IMR-90 (cell line): ENCODE results near the gene DHX34. TPM values are rescaled to one million over a fixed set of nuclear protein-coding genes. Genes with fewer than 3 reads are reported as not detected.

Experiments used
- ATAC-seq: fragments of 200-7000 bp; cut with Tn5 transposase; 2 replicates; pipeline ENCODE4 v1.9.1; 2020; ENCODE audit warnings: low read depth, mild to moderate bottlenecking, moderate library complexity
- BruUV-seq: library from RNA; stranded (reverse); fragments of 400-500 nt; replicated peaks from 2 replicates; lab custom pipeline; 2021; lab: Mats Ljungman, UMichigan
- CTCF ChIA-PET: fragments of 300-600 bp; formaldehyde crosslinking; extraction: SDS; loops from one replicate; lab custom pipeline; 2021; ENCODE audit warnings: antibody characterized with exemption; lab: Yijun Ruan, JAX
- POLR2A ChIA-PET: fragments of 300-600 bp; sonication (Branson Sonifier 250); formaldehyde crosslinking; loops from one replicate; lab custom pipeline; 2022; ENCODE audit warnings: antibody characterized with exemption; ENCODE audit not compliant: unreplicated experiment; lab: Charles Lee
- DNase-seq: peaks from one replicate; pipeline ENCODE4 v3.0.0; 2013
- H2AFZ ChIP-seq: replicated peaks from 2 replicates; pipeline ENCODE3; 2013; ENCODE audit warnings: low read length, mild to moderate bottlenecking; ENCODE audit not compliant: poor library complexity
- H2AK5ac ChIP-seq: 2 replicates; pipeline ENCODE4 v1.6.1; 2013; ENCODE audit warnings: low read depth, low read length, inconsistent platforms
- H2AK9ac ChIP-seq: replicated peaks from 2 replicates; pipeline ENCODE3; 2013; ENCODE audit warnings: mild to moderate bottlenecking, low read depth, low read length, moderate library complexity; ENCODE audit not compliant: poor library complexity
- H2BK120ac ChIP-seq: 2 replicates; pipeline ENCODE4 v1.6.1; 2013; ENCODE audit warnings: low read depth, low read length, inconsistent platforms
- H2BK15ac ChIP-seq: 3 replicates; pipeline ENCODE4 v1.6.1; 2013; ENCODE audit warnings: low read depth, low read length, inconsistent platforms
- H2BK20ac ChIP-seq: 2 replicates; pipeline ENCODE4 v1.6.1; 2013; ENCODE audit warnings: low read depth, mild to moderate bottlenecking, inconsistent platforms, low read length, moderate library complexity
- H2BK5ac ChIP-seq: 2 replicates; pipeline ENCODE4 v1.6.1; 2013; ENCODE audit warnings: mild to moderate bottlenecking, low read depth, low read length, inconsistent platforms; ENCODE audit not compliant: poor library complexity, severe bottlenecking
- H3K14ac ChIP-seq: replicated peaks from 2 replicates; pipeline ENCODE4 v1.6.1; 2013; ENCODE audit warnings: low read depth, low read length, inconsistent platforms
- H3K18ac ChIP-seq: 2 replicates; pipeline ENCODE4 v1.6.1; 2013; ENCODE audit warnings: low read depth, low read length, control low read depth
- H3K23ac ChIP-seq: 2 replicates; pipeline ENCODE4 v1.6.1; 2013; ENCODE audit warnings: low read depth, low read length, inconsistent platforms
- H3K27ac ChIP-seq: 2 replicates; pipeline ENCODE4 v1.5.1; 2013; ENCODE audit warnings: mild to moderate bottlenecking, control low read depth, low read length; ENCODE audit not compliant: insufficient read depth
- H3K27me3 ChIP-seq: 2 replicates; pipeline ENCODE4 v1.6.1; 2013; ENCODE audit warnings: low read length; ENCODE audit not compliant: control insufficient read depth, insufficient read depth
- H3K36me3 ChIP-seq: 2 replicates; pipeline ENCODE4 v1.6.1; 2013; ENCODE audit warnings: low read length, mixed read lengths; ENCODE audit not compliant: control insufficient read depth, insufficient read depth
- H3K4ac ChIP-seq: 2 replicates; pipeline ENCODE4 v1.6.1; 2013; ENCODE audit warnings: low read depth, low read length, inconsistent platforms
- H3K4me1 ChIP-seq: 2 replicates; pipeline ENCODE4 v1.6.1; 2013; ENCODE audit warnings: low read length, mixed read lengths; ENCODE audit not compliant: control insufficient read depth, insufficient read depth
- H3K4me2 ChIP-seq: 2 replicates; pipeline ENCODE4 v1.6.1; 2013; ENCODE audit warnings: low read depth, mild to moderate bottlenecking, control low read depth, low read length, moderate library complexity
- H3K4me3 ChIP-seq: 2 replicates; pipeline ENCODE4 v1.5.1; 2013; ENCODE audit warnings: low read depth, mild to moderate bottlenecking, control low read depth, low read length, moderate library complexity; ENCODE audit not compliant: insufficient read depth
- H3K56ac ChIP-seq: 2 replicates; pipeline ENCODE4 v1.6.1; 2013; ENCODE audit warnings: low read length, inconsistent platforms; ENCODE audit not compliant: insufficient read depth; ENCODE audit errors: extremely low read depth
- H3K79me1 ChIP-seq, 2 experiments: 2 replicates each; pipeline ENCODE4 v1.6.1; 2013; ENCODE audit warnings: low read length in 2 of 2, inconsistent platforms in 1 of 2, low read depth in 1 of 2
- H3K9ac ChIP-seq: 2 replicates; pipeline ENCODE4 v1.6.1; 2013; ENCODE audit warnings: low read depth, low read length, control low read depth
- H3K9me1 ChIP-seq: 2 replicates; pipeline ENCODE4 v1.6.1; 2013; ENCODE audit warnings: low read length, inconsistent platforms; ENCODE audit not compliant: insufficient read depth
- H3K9me3 ChIP-seq: 2 replicates; pipeline ENCODE4 v1.6.1; 2013; ENCODE audit warnings: low read length; ENCODE audit not compliant: control insufficient read depth, insufficient read depth
- H4K20me1 ChIP-seq: 2 replicates; pipeline ENCODE4 v1.6.1; 2013; ENCODE audit warnings: low read length, inconsistent platforms; ENCODE audit not compliant: insufficient read depth
- H4K5ac ChIP-seq: 2 replicates; pipeline ENCODE4 v1.6.1; 2013; ENCODE audit warnings: mild to moderate bottlenecking, low read depth, low read length, control low read depth
- H4K8ac ChIP-seq, 2 experiments: 2 replicates each; pipeline ENCODE4 v1.6.1; 2013; ENCODE audit warnings: low read depth in 2 of 2, low read length in 2 of 2, control low read depth in 1 of 2, inconsistent platforms in 1 of 2
- H4K91ac ChIP-seq: 2 replicates; pipeline ENCODE4 v1.6.1; 2013; ENCODE audit warnings: low read depth, low read length, inconsistent platforms; ENCODE audit not compliant: insufficient read depth
- CEBPB ChIP-seq: IDR thresholded peaks from 2 replicates; pipeline ENCODE4 v1.6.1; 2012; ENCODE audit warnings: low read depth, low read length, improper control_type of control experiment
- MAZ ChIP-seq: IDR thresholded peaks from 2 replicates; pipeline ENCODE4 v1.6.1; 2012; ENCODE audit warnings: low read depth, mild to moderate bottlenecking, low read length, improper control_type of control experiment, moderate library complexity, borderline replicate concordance
- SMC3 ChIP-seq: fragments of 150-350 bp; IDR thresholded peaks from 2 replicates; pipeline ENCODE4 v1.6.1; 2016; ENCODE audit warnings: low read depth, mild to moderate bottlenecking, antibody characterized with exemption, low read length, moderate library complexity
- USF2 ChIP-seq: fragments of 150-350 bp; IDR thresholded peaks from 2 replicates; pipeline ENCODE4 v1.6.1; 2017; ENCODE audit warnings: mild to moderate bottlenecking, antibody characterized with exemption, low read length, low read depth
- WGBS, 2 experiments: methylation state at CpG; one replicate each; pipeline versions ENCODE4 v1.1.5 to v1.1.7; 2013; ENCODE audit warnings: missing lambda C conversion rate in 2 of 2; ENCODE audit not compliant: insufficient read length in 1 of 2; ENCODE audit errors: extremely low coverage in 2 of 2; 5-methylcytosine and 5-hydroxymethylcytosine counted together
- dilution Hi-C: fragments of 300-500 bp; cut with HindIII; formaldehyde crosslinking; loops from one replicate; pipeline ENCODE4 v1.14.3; 2018; ENCODE audit warnings: low sequenced_read_pairs; ENCODE audit not compliant: unreplicated experiment
- in situ Hi-C: fragments of 300-500 bp; cut with MboI; formaldehyde crosslinking; loops from 3 replicates; pipeline ENCODE4 v1.14.3; 2019; ENCODE audit warnings: low sequenced_read_pairs, inconsistent platforms, mixed read lengths
- intact Hi-C: fragments of 100-400 bp; cut with micrococcal nuclease; formaldehyde crosslinking; loops from 2 replicates; pipeline ENCODE4 v1.10.0; 2022
- polyA plus RNA-seq, 3 experiments: library from polyadenylated mRNA; depleted of rRNA; stranded (reverse); fragments of >200 nt; gene quantifications; 2 replicates each; pipeline ENCODE4 v1.2.3, GENCODE V29; 2012; ENCODE audit warnings: low replicate concordance in 1 of 3
- total RNA-seq: library from RNA; depleted of rRNA; stranded (reverse); fragments of >200 nt; gene quantifications from 2 replicates; pipeline ENCODE4 v1.2.3, GENCODE V29; 2012

Gene DHX34
- total and polyA plus RNA-seq, 2 of the 4 experiments (the other 2 are of a cell fraction), result 4.5 to 13.7 TPM

DNA sequence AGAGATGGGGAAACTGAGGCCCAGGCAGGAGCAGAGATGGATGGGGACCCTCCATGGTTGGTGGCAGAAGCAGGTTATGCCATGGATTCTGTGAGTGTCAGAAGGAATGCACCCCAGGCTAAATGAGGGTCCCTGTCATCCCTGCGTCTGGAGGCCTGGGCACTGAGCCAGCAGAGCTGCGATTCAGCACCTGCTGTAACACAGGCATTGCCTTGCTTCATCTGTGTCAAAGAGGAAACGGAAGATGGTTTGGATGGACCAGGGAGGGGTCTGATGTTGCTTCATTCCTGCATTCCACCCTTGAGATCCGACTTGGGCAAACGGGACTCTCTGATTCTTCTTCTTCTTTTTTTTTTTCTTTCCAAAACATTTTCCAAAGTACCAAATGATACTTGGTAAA lies 38.3 kb upstream of the DHX34 start:
- intact Hi-C loops, result no loop called here
- in situ Hi-C loops, result no loop called here
- H2BK15ac ChIP-seq, result no peak overlapping the region
- no peaks in the 10 kb centered on the region for H3K27me3 ChIP-seq
- H3K36me3 ChIP-seq, result no peaks in the 10 kb centered on the region
- H2AK5ac ChIP-seq, result no peak overlapping the region
- CTCF ChIA-PET, result interaction anchor here (0.6 kb wide), 1 partner anchor 27 kb away, joined by 4 read pairs; no protein-coding TSS in a partner anchor
- H4K5ac ChIP-seq, result no peak overlapping the region
- no peak overlapping the region for H2AK9ac ChIP-seq
- H3K4me1 ChIP-seq, result 0 out of 2 replicates have a peak, but pooled peaks cover 2% of the 10 kb centered on the region
- H3K9me1 ChIP-seq, result 0 out of 2 replicates have a peak, but pooled peaks cover 4% of the 10 kb centered on the region
- H3K27ac ChIP-seq, result no peak overlapping the region
- no peak overlapping the region for H3K4me2 ChIP-seq
- no peak overlapping the region for H4K91ac ChIP-seq
- POLR2A ChIA-PET, result no interaction called here
- BruUV-seq, result no TSS peak
- no peak overlapping the region for H3K23ac ChIP-seq
- H3K56ac ChIP-seq, result no peak overlapping the region
- peak; percentile 21 for DNase-seq
- H3K4me3 ChIP-seq, result no peak overlapping the region
- no peak for ATAC-seq
- H3K4ac ChIP-seq, result no peak overlapping the region
- no peaks in the 10 kb centered on the region for H4K20me1 ChIP-seq
- TF ChIP-seq MAZ (no peak), SMC3 (no peak), CEBPB (peak; percentile 52; the same call in 1 of the 2 replicates), USF2 (no peak)
- H3K14ac ChIP-seq, result no peak overlapping the region
- H2AFZ ChIP-seq, result peak overlapping the region; percentile 1
- WGBS, 2 experiments, result 70% methylated on average over 2 of the region's 5 CpGs; no CpG with 5 or more reads in 1 of the 2 experiments
- no peak overlapping the region for H4K8ac ChIP-seq
- dilution Hi-C loops, result no loop called here
- H3K9ac ChIP-seq, result no peak overlapping the region
- H3K79me1 ChIP-seq, result no peaks in the 10 kb centered on the region
- H2BK20ac ChIP-seq, result no peak overlapping the region
- H3K9me3 ChIP-seq, result no peaks in the 10 kb centered on the region
- no peak overlapping the region for H2BK120ac ChIP-seq
- no peak overlapping the region for H3K18ac ChIP-seq
- H2BK5ac ChIP-seq, result no peak overlapping the region
